HEK293T (cell line): ENCODE measurements around the gene PTPN7.
"Not testable (repeated sequence)": the region's sequence is repeated elsewhere in the genome, so short reads cannot be mapped to it uniquely, and the experiment has no call there.

Experiments
- CTCF ChIA-PET: fragments of 350-600 bp; formaldehyde crosslinking; extraction: SDS; loops from one replicate; lab custom pipeline; 2021; ENCODE audit warnings: antibody characterized with exemption, inconsistent platforms; lab: Yijun Ruan, JAX
- POLR2A ChIA-PET: fragments of 350-600 bp; formaldehyde crosslinking; extraction: SDS; loops from one replicate; lab custom pipeline; 2020; ENCODE audit warnings: antibody characterized with exemption, inconsistent platforms; lab: Yijun Ruan, JAX
- DNase-seq: peaks from one replicate; pipeline ENCODE4 v3.0.0; 2012; ENCODE audit warnings: mixed read lengths; ENCODE audit errors: extremely low spot score
- ARNT ChIP-seq: fragments of 450-650 bp; IDR thresholded peaks from 2 replicates; pipeline ENCODE4 v1.6.1; 2017; ENCODE audit warnings: mild to moderate bottlenecking
- BHLHE40 ChIP-seq: fragments of 450-650 bp; IDR thresholded peaks from 2 replicates; pipeline ENCODE4 v1.6.1; 2016; ENCODE audit warnings: mild to moderate bottlenecking, moderate library complexity, borderline replicate concordance
- CTBP1 ChIP-seq: fragments of 450-650 bp; IDR thresholded peaks from 2 replicates; pipeline ENCODE4 v1.6.1; 2016; ENCODE audit warnings: borderline replicate concordance
- ELF4 ChIP-seq: fragments of 450-650 bp; IDR thresholded peaks from 2 replicates; pipeline ENCODE4 v1.6.1; 2017; ENCODE audit warnings: antibody characterized with exemption
- FOXA1 ChIP-seq: fragments of 450-650 bp; IDR thresholded peaks from 2 replicates; pipeline ENCODE4 v1.6.1; 2016; ENCODE audit warnings: mild to moderate bottlenecking
- FOXK2 ChIP-seq: fragments of 450-650 bp; IDR thresholded peaks from 2 replicates; pipeline ENCODE4 v1.6.1; 2016; ENCODE audit warnings: mild to moderate bottlenecking
- FOXM1 ChIP-seq: fragments of 450-650 bp; IDR thresholded peaks from 2 replicates; pipeline ENCODE4 v1.6.1; 2017; ENCODE audit warnings: mild to moderate bottlenecking, borderline replicate concordance
- HDGF ChIP-seq: fragments of 450-650 bp; IDR thresholded peaks from 2 replicates; pipeline ENCODE4 v1.6.1; 2017; ENCODE audit warnings: antibody characterized with exemption, borderline replicate concordance
- L3MBTL2 ChIP-seq: fragments of 450-650 bp; conservative IDR thresholded peaks from 2 replicates; pipeline ENCODE4 v1.6.1; 2016; ENCODE audit warnings: mild to moderate bottlenecking
- LEF1 ChIP-seq: fragments of 450-650 bp; IDR thresholded peaks from 2 replicates; pipeline ENCODE4 v1.6.1; 2017; ENCODE audit warnings: mild to moderate bottlenecking, borderline replicate concordance
- NFRKB ChIP-seq: fragments of 450-650 bp; IDR thresholded peaks from 2 replicates; pipeline ENCODE4 v1.6.1; 2016; ENCODE audit warnings: mild to moderate bottlenecking, moderate library complexity
- PKNOX1 ChIP-seq: fragments of 450-650 bp; IDR thresholded peaks from 2 replicates; pipeline ENCODE4 v1.6.1; 2016
- SP1 ChIP-seq: fragments of 450-650 bp; IDR thresholded peaks from 2 replicates; pipeline ENCODE4 v1.6.1; 2017
- SUZ12 ChIP-seq: fragments of 450-650 bp; IDR thresholded peaks from 2 replicates; pipeline ENCODE4 v1.6.1; 2016; ENCODE audit warnings: mild to moderate bottlenecking
- TARDBP ChIP-seq: fragments of 450-650 bp; IDR thresholded peaks from 2 replicates; pipeline ENCODE4 v1.6.1; 2016
- ZNF384 ChIP-seq: fragments of 450-650 bp; IDR thresholded peaks from 2 replicates; pipeline ENCODE4 v1.6.1; 2016

PTPN7 gene

GRCh38 chr1:202146993-202147392, 13.4 kb downstream of the PTPN7 start:
- DNase-seq, result no peak
- no peak for TF ChIP-seq FOXM1
- TF ChIP-seq FOXA1, result no peak
- TF ChIP-seq L3MBTL2, result no peak
- TF ChIP-seq BHLHE40, result no peak
- no peak for TF ChIP-seq ZNF384
- TF ChIP-seq ARNT, result no peak
- TF ChIP-seq ELF4, result no peak
- TF ChIP-seq FOXK2, result no peak
- TF ChIP-seq SUZ12, result no peak
- TF ChIP-seq LEF1, result no peak
- TF ChIP-seq NFRKB, result no peak
- TF ChIP-seq PKNOX1, result no peak
- TF ChIP-seq CTBP1, result no peak
- TF ChIP-seq TARDBP, result no peak
- no peak for TF ChIP-seq SP1
- TF ChIP-seq HDGF, result no peak
- CTCF ChIA-PET, result interaction anchor here (2.1 kb wide), 1 partner anchor 8 kb away, joined by 13 read pairs; no protein-coding TSS in a partner anchor
- POLR2A ChIA-PET, result interaction anchor here (1.4 kb wide), 1 partner anchor 9 kb away, joined by 3 read pairs; no protein-coding TSS in a partner anchor

DNA sequence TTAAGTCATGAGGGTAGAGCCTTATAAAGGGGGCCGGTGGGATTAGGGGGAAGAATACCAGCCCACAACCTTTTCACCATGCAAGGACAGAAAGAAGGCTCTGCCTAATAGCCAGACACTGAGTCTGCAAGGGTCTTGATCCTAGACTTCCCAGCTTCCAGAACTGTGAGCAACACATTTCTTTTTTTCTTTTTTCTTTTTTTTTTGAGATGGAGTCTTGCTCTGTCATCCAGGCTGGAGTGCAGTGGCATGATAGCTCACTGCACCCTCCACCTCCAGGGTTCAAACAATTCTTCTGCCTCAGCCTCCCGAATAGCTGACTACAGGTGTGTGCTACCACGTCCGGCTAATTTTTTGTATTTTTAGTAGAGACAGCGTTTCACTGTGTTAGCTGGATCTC, 14.1 kb downstream of the PTPN7 start:
- TF ChIP-seq FOXK2 (no peak), SUZ12 (no peak), ELF4 (no peak)
- ChIA-PET CTCF (interaction anchor here (2.1 kb wide), 1 partner anchor 9 kb away, joined by 13 read pairs; no protein-coding TSS in a partner anchor), POLR2A (interaction anchor here (1.4 to 3.4 kb wide), 2 partner anchors 10 to 11 kb away, joined by 3 to 14 read pairs; no protein-coding TSS in a partner anchor)
- DNase-seq, result no peak

GRCh38 chr1:202145744-202146140, 14.7 kb downstream of the PTPN7 start:
- DNase-seq, result not testable (repeated sequence)
- POLR2A ChIA-PET, result interaction anchor here (3.4 kb wide), 1 partner anchor 10 kb away, joined by 14 read pairs; no protein-coding TSS in a partner anchor
- CTCF ChIA-PET, result interaction anchor here (2.1 kb wide), 1 partner anchor 10 kb away, joined by 13 read pairs; no protein-coding TSS in a partner anchor

- DNase-seq, result no peak
- TF ChIP-seq ELF4 (no peak), SP1 (no peak), L3MBTL2 (no peak), FOXM1 (no peak), NFRKB (no peak), BHLHE40 (no peak)
- ChIA-PET CTCF (interaction anchor here (1.1 to 2.1 kb wide), 2 partner anchors 9 to 10 kb away, joined by 6 to 13 read pairs; no protein-coding TSS in a partner anchor), POLR2A (interaction anchor here (3.4 kb wide), 1 partner anchor 10 kb away, joined by 14 read pairs; no protein-coding TSS in a partner anchor)
Measured at GRCh38 chr1:202145068-202145743, 15.2 kb downstream of the PTPN7 start.

- DNase-seq, result peak; percentile 85
- ChIA-PET CTCF (interaction anchor here (1.0 to 1.1 kb wide), 2 partner anchors 10 to 43 kb away, joined by 3 to 6 read pairs; no protein-coding TSS in a partner anchor), POLR2A (interaction anchor here (2.5 to 3.4 kb wide), 2 partner anchors 9 to 10 kb away, joined by 9 to 14 read pairs; no protein-coding TSS in a partner anchor)
- TF ChIP-seq L3MBTL2 (no peak; the same call in 1 of the 2 replicates), ELF4 (no peak), ARNT (no peak), BHLHE40 (no peak), SUZ12 (no peak), PKNOX1 (no peak), TARDBP (no peak), ZNF384 (no peak), FOXA1 (no peak), NFRKB (no peak), SP1 (no peak), FOXM1 (no peak), HDGF (no peak), FOXK2 (no peak), CTBP1 (no peak), LEF1 (no peak)
Measured at GRCh38 chr1:202144402-202145067, 15.9 kb downstream of the PTPN7 start, which contains the start of gene ARL8A. Gene ARL8A, minus strand, starts transcription at chr1:202144737. Its CDS starts 165 bp downstream, at chr1:202144572.

GRCh38 chr1:202143768-202144401, 16.5 kb downstream of the PTPN7 start:
- TF ChIP-seq PKNOX1 (no peak), FOXA1 (no peak), HDGF (no peak), ZNF384 (no peak), ARNT (no peak), NFRKB (no peak)
- ChIA-PET POLR2A (interaction anchor here (0.9 to 3.4 kb wide), 4 partner anchors 8 to 198 kb away, joined by 3 to 14 read pairs (median 6); partner anchors contain the start of gene UBE2T), CTCF (interaction anchor here (0.9 to 1.1 kb wide), 4 partner anchors 8 to 43 kb away, joined by 3 to 6 read pairs (median 4); no protein-coding TSS in a partner anchor)
- peak; percentile 48 for DNase-seq
